Measurements from ENCODE around the gene CFAP97. TPM values are rescaled to one million over a fixed set of nuclear protein-coding genes. Genes with fewer than 3 reads are reported as not detected.
"Not testable (repeated sequence)": the region's sequence is repeated elsewhere in the genome, so short reads cannot be mapped to it uniquely, and the experiment has no call there.

The CFAP97 gene
- total and polyA plus RNA-seq, 11 donors = 2.0 to 22.7 (median 12.4) TPM

GRCh38 chr4:185242749-185243533 lies 39.1 kb upstream of the CFAP97 start:
- peak in 1 of 4 donors; percentile 54 for ATAC-seq
- Histone ChIP-seq H3K36me3 (no peaks in the 10 kb centered on the region), H3K9me3 (peaks cover 0 to 9% (median 0%) of the 10 kb centered on the region in 12 donors), H3K27ac (peak overlapping the region in 3 of 12 donors; percentile 7 to 57 (median 34)), H3K4me1 (peaks cover 0 to 21% (median 6%) of the 10 kb centered on the region in 12 donors), H3K27me3 (no peaks in the 10 kb centered on the region), H3K4me3 (no peak overlapping the region)
- DNase-seq = no peak
- intact Hi-C loops (cut with DNase I) = no loop called here
- TF ChIP-seq CTCF (IDR thresholded peaks at IDR 0.05) (no peak), POLR2A (IDR thresholded peaks at IDR 0.05) (no peak)
- 69 to 86% (median 80%) methylated on average over 6 of the region's 6 CpGs for WGBS, 4 donors

- H3K27me3 ChIP-seq; ATAC-seq; H3K27ac ChIP-seq; DNase-seq; intact Hi-C loops (cut with DNase I); H3K4me3 ChIP-seq; H3K36me3 ChIP-seq; H3K9me3 ChIP-seq: not testable (repeated sequence)
- WGBS, 4 donors = 90 to 98% methylated on average over 27 to 31 of the region's 32 CpGs; no CpG with 5 or more reads in 2 of the 4 donors
- H3K4me1 ChIP-seq = peaks cover 0 to 46% (median 11%) of the 10 kb centered on the region in 12 donors
Measured at GRCh38 chr4:185240486-185240885, 36.7 kb upstream of the CFAP97 start.

- no peaks in the 10 kb centered on the region for H3K27me3 ChIP-seq
- no peak for ATAC-seq
- no peak overlapping the region for H3K4me3 ChIP-seq
- intact Hi-C loops (cut with DNase I) = no loop called here
- no peak for DNase-seq
- WGBS, 4 donors = 87 to 97% (median 96%) methylated on average over 4 of the region's 4 CpGs
- TF ChIP-seq POLR2A (IDR thresholded peaks at IDR 0.05) (no peak), CTCF (IDR thresholded peaks at IDR 0.05) (no peak)
- peaks cover 0 to 9% (median 0%) of the 10 kb centered on the region in 12 donors for H3K9me3 ChIP-seq
- H3K4me1 ChIP-seq = peaks cover 0 to 39% (median 11%) of the 10 kb centered on the region in 12 donors
- H3K36me3 ChIP-seq = no peaks in the 10 kb centered on the region
- H3K27ac ChIP-seq = no peak overlapping the region
Measured at GRCh38 chr4:185238750-185239149, 35.0 kb upstream of the CFAP97 start.

GRCh38 chr4:185238215-185238681 lies 34.4 kb upstream of the CFAP97 start:
- no peak for TF ChIP-seq CTCF (IDR thresholded peaks at IDR 0.05)
- no peak overlapping the region for H3K27ac ChIP-seq
- ATAC-seq = no peak
- H3K4me3 ChIP-seq = no peak overlapping the region
- no peak for DNase-seq
- peaks cover 0 to 9% (median 0%) of the 10 kb centered on the region in 12 donors for H3K9me3 ChIP-seq
- H3K27me3 ChIP-seq = no peaks in the 10 kb centered on the region
- H3K4me1 ChIP-seq = peaks cover 0 to 39% (median 11%) of the 10 kb centered on the region in 12 donors
- 97 to 98% (median 98%) methylated on average over 5 of the region's 5 CpGs for WGBS, 4 donors
- no peaks in the 10 kb centered on the region for H3K36me3 ChIP-seq
- intact Hi-C loops (cut with DNase I) = no loop called here
